GM21529 (cell line): ENCODE measurements around the gene MAGEF1.

Experiments used
- ATAC-seq: cut with Tn5 transposase; IDR thresholded peaks from one replicate; pipeline ENCODE4 v1.9.1; 2021; ENCODE audit not compliant: unreplicated experiment

MAGEF1 gene

GRCh38 chr3:184725176-184725719 is 13.4 kb upstream of the MAGEF1 start:
- no peak for ATAC-seq

GRCh38 chr3:184724699-184725098 is 12.8 kb upstream of the MAGEF1 start:
- no peak for ATAC-seq

- no peak for ATAC-seq
Measured at GRCh38 chr3:184719709-184720108, 7.8 kb upstream of the MAGEF1 start.

GRCh38 chr3:184718431-184718830 is 6.6 kb upstream of the MAGEF1 start:
- no peak for ATAC-seq

GRCh38 chr3:184717399-184717983 is 5.6 kb upstream of the MAGEF1 start:
- no peak for ATAC-seq

- no peak for ATAC-seq
Measured at GRCh38 chr3:184716622-184717398, 4.9 kb upstream of the MAGEF1 start.

GRCh38 chr3:184715943-184716621 is 4.2 kb upstream of the MAGEF1 start:
- ATAC-seq: no peak

- no peak for ATAC-seq
Measured at GRCh38 chr3:184713521-184713920, 1.7 kb upstream of the MAGEF1 start.

- no peak for ATAC-seq
Measured at GRCh38 chr3:184713040-184713355, 1.1 kb upstream of the MAGEF1 start.

- ATAC-seq: peak; percentile 18
Measured at GRCh38 chr3:184712248-184713039, 580 bp upstream of the MAGEF1 start.

GRCh38 chr3:184710870-184711492 is 883 bp downstream of the MAGEF1 start:
- peak; percentile 65 for ATAC-seq

GRCh38 chr3:184703657-184704056 is 8.2 kb downstream of the MAGEF1 start:
- ATAC-seq: no peak

GRCh38 chr3:184700759-184701158 is 11.1 kb downstream of the MAGEF1 start:
- ATAC-seq: no peak

GRCh38 chr3:184697845-184698244 is 14.0 kb downstream of the MAGEF1 start:
- no peak for ATAC-seq

- ATAC-seq: no peak
Measured at GRCh38 chr3:184696697-184697096, 15.2 kb downstream of the MAGEF1 start.

GRCh38 chr3:184694716-184695115 is 17.1 kb downstream of the MAGEF1 start:
- no peak for ATAC-seq

- ATAC-seq: no peak
Measured at GRCh38 chr3:184694133-184694665, 17.7 kb downstream of the MAGEF1 start.

GRCh38 chr3:184693011-184693975 is 18.6 kb downstream of the MAGEF1 start:
- no peak for ATAC-seq
